WTC11 (cell line): ENCODE data around the gene GLT1D1. TPM values are rescaled to one million over a fixed set of nuclear protein-coding genes. Genes with fewer than 3 reads are reported as not detected.

Experiments
- ATAC-seq: fragments of 200-7000 bp; cut with Tn5 transposase; 2 replicates; pipeline ENCODE4 v1.10.0; 2021; ENCODE audit warnings: mild to moderate bottlenecking, moderate library complexity
- CTCF ChIA-PET: fragments of 300-600 bp; sonication (Branson Sonifier 250); formaldehyde crosslinking; loops from one replicate; lab custom pipeline; 2021; ENCODE audit warnings: antibody characterized with exemption; lab: Charles Lee
- POLR2A ChIA-PET: fragments of 350-600 bp; sonication (Branson Sonifier 250); formaldehyde crosslinking; loops from one replicate; lab custom pipeline; 2021; ENCODE audit warnings: antibody characterized with exemption; lab: Charles Lee
- DNase-seq: peaks from one replicate; pipeline ENCODE4 v3.0.0; 2021; ENCODE audit warnings: low spot score
- H3K27ac Mint-ChIP-seq: 2 replicates; pipeline ENCODE4 v1.8.0; 2021; ENCODE audit warnings: mixed read lengths
- H3K27me3 Mint-ChIP-seq: 2 replicates; pipeline ENCODE4 v1.8.0; 2021; ENCODE audit warnings: low read depth, mild to moderate bottlenecking, moderate library complexity, mixed read lengths
- H3K36me3 Mint-ChIP-seq: 2 replicates; pipeline ENCODE4 v1.8.0; 2021; ENCODE audit warnings: mixed read lengths
- H3K4me1 Mint-ChIP-seq: 2 replicates; pipeline ENCODE4 v1.8.0; 2022; ENCODE audit warnings: mixed read lengths
- H3K4me3 Mint-ChIP-seq: 2 replicates; pipeline ENCODE4 v1.8.0; 2021; ENCODE audit warnings: mild to moderate bottlenecking, moderate library complexity, mixed read lengths
- H3K9me3 Mint-ChIP-seq: 2 replicates; pipeline ENCODE4 v1.8.0; 2021; ENCODE audit warnings: mixed read lengths
- AFF4 ChIP-seq: sonication (generic); formaldehyde crosslinking; IDR thresholded peaks from 2 replicates; pipeline ENCODE4 v1.8.1; 2023; ENCODE audit warnings: mild to moderate bottlenecking, missing genetic modification reagents, borderline replicate concordance
- ATF2 ChIP-seq: sonication (generic); formaldehyde crosslinking; IDR thresholded peaks from 2 replicates; pipeline ENCODE4 v1.8.1; 2022; ENCODE audit warnings: low read depth, missing genetic modification reagents, borderline replicate concordance
- ATF6 ChIP-seq: sonication (generic); formaldehyde crosslinking; IDR thresholded peaks from 2 replicates; pipeline ENCODE4 v1.8.1; 2023; ENCODE audit warnings: mild to moderate bottlenecking, missing genetic modification reagents
- CDX4 ChIP-seq: fragments of 250-450 bp; sonication (Bioruptor Pico); IDR thresholded peaks from 2 replicates; pipeline ENCODE4 v1.9.0; 2021; ENCODE audit warnings: moderate library complexity, mild to moderate bottlenecking, inconsistent platforms, borderline replicate concordance
- ERG ChIP-seq: fragments of 250-450 bp; sonication (Bioruptor Pico); IDR thresholded peaks from 2 replicates; pipeline ENCODE4 v1.8.0; 2021; ENCODE audit warnings: mild to moderate bottlenecking
- ESRRA ChIP-seq: sonication (generic); formaldehyde crosslinking; IDR thresholded peaks from 2 replicates; pipeline ENCODE4 v1.8.1; 2022; ENCODE audit warnings: mild to moderate bottlenecking, missing genetic modification reagents, borderline replicate concordance
- FOXP4 ChIP-seq: sonication (generic); formaldehyde crosslinking; IDR thresholded peaks from 2 replicates; pipeline ENCODE4 v1.8.0; 2022; ENCODE audit warnings: mild to moderate bottlenecking, missing genetic modification reagents
- IRF1 ChIP-seq: sonication (generic); formaldehyde crosslinking; IDR thresholded peaks from 2 replicates; pipeline ENCODE4 v1.8.0; 2023; ENCODE audit warnings: missing genetic modification reagents
- JAZF1 ChIP-seq: fragments of 250-450 bp; sonication (Bioruptor Pico); IDR thresholded peaks from 2 replicates; pipeline ENCODE4 v1.9.0; 2021; ENCODE audit warnings: moderate library complexity, mild to moderate bottlenecking, inconsistent platforms
- KAT7 ChIP-seq: sonication (generic); formaldehyde crosslinking; IDR thresholded peaks from 2 replicates; pipeline ENCODE4 v1.8.1; 2023; ENCODE audit warnings: missing genetic modification reagents, mild to moderate bottlenecking, borderline replicate concordance
- OVOL2 ChIP-seq: fragments of 250-450 bp; sonication (Bioruptor Pico); IDR thresholded peaks from 2 replicates; pipeline ENCODE4 v1.9.0; 2021; ENCODE audit warnings: mild to moderate bottlenecking, borderline replicate concordance
- SOX15 ChIP-seq: fragments of 250-450 bp; sonication (Bioruptor Pico); IDR thresholded peaks from 2 replicates; pipeline ENCODE4 v1.9.0; 2021; ENCODE audit warnings: mild to moderate bottlenecking
- STAT6 ChIP-seq: sonication (generic); formaldehyde crosslinking; conservative IDR thresholded peaks from 2 replicates; pipeline ENCODE4 v1.8.1; 2023; ENCODE audit warnings: mild to moderate bottlenecking, low read depth, missing genetic modification reagents, moderate library complexity
- TEAD4 ChIP-seq: sonication (generic); formaldehyde crosslinking; IDR thresholded peaks from 2 replicates; pipeline ENCODE4 v1.8.0; 2022; ENCODE audit warnings: mild to moderate bottlenecking, missing genetic modification reagents
- TP53 ChIP-seq: sonication (generic); formaldehyde crosslinking; IDR thresholded peaks from 2 replicates; pipeline ENCODE4 v1.8.1; 2023; ENCODE audit warnings: mild to moderate bottlenecking, missing genetic modification reagents
- ZMAT4 ChIP-seq: fragments of 250-450 bp; sonication (Bioruptor Pico); IDR thresholded peaks from 2 replicates; pipeline ENCODE4 v1.9.0; 2021; ENCODE audit warnings: mild to moderate bottlenecking
- ZNF263 ChIP-seq: sonication (generic); formaldehyde crosslinking; IDR thresholded peaks from 2 replicates; pipeline ENCODE4 v1.8.1; 2022; ENCODE audit warnings: low read depth, mild to moderate bottlenecking, moderate library complexity, missing genetic modification reagents
- ZNF512 ChIP-seq: sonication (generic); formaldehyde crosslinking; IDR thresholded peaks from 2 replicates; pipeline ENCODE4 v1.8.1; 2022; ENCODE audit warnings: missing genetic modification reagents, borderline replicate concordance
- total RNA-seq: library from RNA; stranded (reverse); gene quantifications from 3 replicates; pipeline ENCODE4 v1.2.3, GENCODE V29; 2021

The GLT1D1 gene
- total RNA-seq, 1 experiment from 2014 or later = 1.5 TPM

- TF ChIP-seq ERG (CRISPR knock-in tag) = no peak
- TF ChIP-seq ZNF512 = no peak
- TF ChIP-seq IRF1 (CRISPR knock-in tag) = no peak
- TF ChIP-seq ATF2 (CRISPR knock-in tag) = no peak
- no peak for TF ChIP-seq ZNF263
- no peak for TF ChIP-seq OVOL2
- no peak for TF ChIP-seq KAT7
- TF ChIP-seq ESRRA = no peak
Measured at GRCh38 chr12:128973883-128974681, 120.8 kb downstream of the GLT1D1 start (continued).

- ATAC-seq (no peak), DNase-seq (no peak)
- Mint-ChIP-seq H3K4me3 (no peak overlapping the region), H3K27ac (no peak overlapping the region), H3K36me3 (peaks cover 50% of the 10 kb centered on the region), H3K4me1 (no peaks in the 10 kb centered on the region), H3K9me3 (peaks cover 39% of the 10 kb centered on the region), H3K27me3 (peaks cover 13% of the 10 kb centered on the region; the same call in 1 of the 2 replicates)
- ChIA-PET POLR2A (no interaction called here), CTCF (no interaction called here)
- no peak for TF ChIP-seq ATF6 (CRISPR knock-in tag)
- no peak for TF ChIP-seq TP53
- TF ChIP-seq STAT6 (CRISPR knock-in tag) = no peak
- no peak for TF ChIP-seq SOX15 (CRISPR knock-in tag)
- TF ChIP-seq CDX4 = no peak
- TF ChIP-seq JAZF1 = no peak
- TF ChIP-seq ZMAT4 (CRISPR knock-in tag) = no peak
- no peak for TF ChIP-seq AFF4
- no peak for TF ChIP-seq TEAD4 (CRISPR knock-in tag)
- TF ChIP-seq FOXP4 (CRISPR knock-in tag) = no peak
Measured at GRCh38 chr12:128974881-128975280, 121.6 kb downstream of the GLT1D1 start.
